HCT116 (cell line): ENCODE results near the gene ELMOD1. TPM values are rescaled to one million over a fixed set of nuclear protein-coding genes. Genes with fewer than 3 reads are reported as not detected.

Source experiments
- ATAC-seq: fragments of 200-7000 bp; cut with Tn5 transposase; 2 replicates; pipeline ENCODE4 v1.9.1; 2020; ENCODE audit warnings: mild to moderate bottlenecking, moderate library complexity
- BruUV-seq: library from RNA; stranded (reverse); fragments of 400-500 nt; replicated peaks from 2 replicates; lab custom pipeline; 2021; lab: Mats Ljungman, UMichigan
- CTCF ChIA-PET: fragments of 300-600 bp; sonication (Branson Sonifier 250); formaldehyde crosslinking; loops from one replicate; lab custom pipeline; 2021; ENCODE audit warnings: antibody characterized with exemption; lab: Charles Lee
- POLR2A ChIA-PET: fragments of 300-600, 350-600 bp; sonication (Branson Sonifier 250); formaldehyde crosslinking; loops from one replicate; lab custom pipeline; 2021; ENCODE audit warnings: antibody characterized with exemption; lab: Charles Lee
- RAD21 ChIA-PET, 2 experiments: fragments of 300-600 bp; sonication (Branson Sonifier 250); formaldehyde crosslinking; loops; one replicate each; lab custom pipeline; 2023; ENCODE audit warnings: low total read pairs in 2 of 2; ENCODE audit not compliant: uncharacterized antibody in 2 of 2, unreplicated experiment in 2 of 2, low non-redundant PET in 1 of 2; lab: Charles Lee
- DNase-seq: peaks from one replicate; pipeline ENCODE4 v3.0.0-alpha.2; 2010; ENCODE audit warnings: low read depth, low spot score
- H2AFZ ChIP-seq: fragments of 200-600 bp; shearing (Covaris generic), sonication (generic); 2 replicates; pipeline ENCODE4 v1.6.1; 2017; ENCODE audit warnings: low read depth, mixed run types, mixed read lengths, antibody characterized with exemption, low read length; ENCODE audit not compliant: poor library complexity, severe bottlenecking
- H3K27ac ChIP-seq: 2 replicates; pipeline ENCODE4 v1.5.1; 2012; ENCODE audit warnings: low read depth, low read length
- H3K27me3 ChIP-seq: fragments of 200-600 bp; sonication (generic); 2 replicates; pipeline ENCODE4 v1.6.1; 2016; ENCODE audit warnings: mixed run types, low read length, mixed read lengths; ENCODE audit not compliant: insufficient read depth
- H3K36me3 ChIP-seq, 2 experiments: fragments of 200-500 bp in 1 of 2; fragments of 200-600 bp in 1 of 2; sonication (Bioruptor generic) in 1 of 2; sonication (generic) in 1 of 2; 2 replicates each; pipeline versions ENCODE4 v1.5.1 to v1.6.1; 2014 to 2016; ENCODE audit warnings: low read length in 2 of 2, inconsistent platforms in 1 of 2, mixed read lengths in 1 of 2, mixed run types in 1 of 2; ENCODE audit not compliant: insufficient read depth in 2 of 2, control insufficient read depth in 1 of 2
- H3K4me1 ChIP-seq, 2 experiments: fragments of 200-600 bp in 1 of 2; sonication (generic) in 1 of 2; 2 replicates each; pipeline versions ENCODE4 v1.5.1 to v1.6.1; 2012 to 2017; ENCODE audit warnings: low read length in 2 of 2, inconsistent platforms in 1 of 2, mild to moderate bottlenecking in 1 of 2, mixed read lengths in 1 of 2, mixed run types in 1 of 2, moderate library complexity in 1 of 2; ENCODE audit not compliant: insufficient read depth in 2 of 2, control insufficient read depth in 1 of 2
- H3K4me2 ChIP-seq: fragments of 200-600 bp; sonication (generic); 2 replicates; pipeline ENCODE4 v1.6.1; 2017; ENCODE audit warnings: mixed run types, low read length, mixed read lengths
- H3K4me3 ChIP-seq, 2 experiments: fragments of 200-600 bp in 1 of 2; sonication (generic) in 1 of 2; replicated peaks in 1 of 2; 2 replicates each; pipeline ENCODE4 v1.5.1; 2011 to 2016; ENCODE audit warnings: low read length in 2 of 2, control low read depth in 1 of 2, low read depth in 1 of 2, mild to moderate bottlenecking in 1 of 2, mixed read lengths in 1 of 2, mixed run types in 1 of 2
- H3K79me2 ChIP-seq: fragments of 200-600 bp; sonication (generic); 2 replicates; pipeline ENCODE4 v1.6.1; 2017; ENCODE audit warnings: mild to moderate bottlenecking, mixed run types, low read length, moderate library complexity, mixed read lengths; ENCODE audit not compliant: insufficient read depth
- H3K9ac ChIP-seq: fragments of 200-600 bp; sonication (generic); 2 replicates; pipeline ENCODE4 v1.6.1; 2016; ENCODE audit warnings: low read length, mixed read lengths
- H3K9me2 ChIP-seq: fragments of 200-600 bp; sonication (generic), shearing (Covaris generic); 2 replicates; pipeline ENCODE4 v1.6.1; 2017; ENCODE audit warnings: mixed run types, mild to moderate bottlenecking, moderate library complexity; ENCODE audit not compliant: insufficient read depth
- H3K9me3 ChIP-seq, 2 experiments: fragments of 200-500 bp in 1 of 2; fragments of 200-600 bp in 1 of 2; sonication (Bioruptor generic) in 1 of 2; sonication (generic) in 1 of 2; 2 replicates each; pipeline ENCODE4 v1.6.1; 2014 to 2017; ENCODE audit warnings: low read length in 2 of 2, mixed read lengths in 2 of 2, inconsistent platforms in 1 of 2, low read depth in 1 of 2, mild to moderate bottlenecking in 1 of 2, mixed run types in 1 of 2, moderate library complexity in 1 of 2; ENCODE audit not compliant: control insufficient read depth in 1 of 2, insufficient read depth in 1 of 2
- H4K20me1 ChIP-seq: fragments of 200-600 bp; sonication (generic), shearing (Covaris generic); 2 replicates; pipeline ENCODE4 v1.6.1; 2017; ENCODE audit warnings: mixed run types, mild to moderate bottlenecking, moderate library complexity; ENCODE audit not compliant: insufficient read depth
- ATF3 ChIP-seq: IDR thresholded peaks from 2 replicates; pipeline ENCODE4 v1.6.1; 2012
- CBX3 ChIP-seq: IDR thresholded peaks from 2 replicates; pipeline ENCODE4 v1.6.1; 2012; ENCODE audit warnings: low read depth
- CEBPB ChIP-seq: IDR thresholded peaks from 2 replicates; pipeline ENCODE4 v1.6.1; 2012; ENCODE audit warnings: low read depth
- EGR1 ChIP-seq: IDR thresholded peaks from 2 replicates; pipeline ENCODE4 v1.6.1; 2012; ENCODE audit warnings: low read depth
- ELF1 ChIP-seq: IDR thresholded peaks from 2 replicates; pipeline ENCODE4 v1.6.1; 2012; ENCODE audit warnings: low read depth, borderline replicate concordance
- EZH2 ChIP-seq: fragments of 200-600 bp; sonication (generic); IDR thresholded peaks from 2 replicates; pipeline ENCODE4 v1.6.1; 2017; ENCODE audit warnings: antibody characterized with exemption, mixed run types
- EZH2phosphoT487 ChIP-seq: fragments of 200-600 bp; IDR thresholded peaks from 2 replicates; pipeline ENCODE4 v1.6.1; 2018; ENCODE audit warnings: antibody characterized with exemption, borderline replicate concordance
- FOSL1 ChIP-seq: IDR thresholded peaks from 2 replicates; pipeline ENCODE4 v1.6.1; 2012; ENCODE audit warnings: low read depth
- JUND ChIP-seq: IDR thresholded peaks from 2 replicates; pipeline ENCODE4 v1.6.1; 2012
- MAX ChIP-seq: IDR thresholded peaks from 2 replicates; pipeline ENCODE4 v1.6.1; 2012
- POLR2A ChIP-seq: IDR thresholded peaks from 2 replicates; pipeline ENCODE4 v1.7.0; 2011; ENCODE audit warnings: borderline replicate concordance; ENCODE audit not compliant: insufficient read depth, insufficient read length; ENCODE audit errors: extremely low read depth
- POLR2AphosphoS5 ChIP-seq: IDR thresholded peaks from 2 replicates; pipeline ENCODE4 v1.6.1; 2011; ENCODE audit warnings: mild to moderate bottlenecking, low read depth, low read length, moderate library complexity
- RAD21 ChIP-seq: IDR thresholded peaks from 2 replicates; pipeline ENCODE4 v1.6.1; 2012; ENCODE audit warnings: low read depth, mild to moderate bottlenecking
- REST ChIP-seq: IDR thresholded peaks from 2 replicates; pipeline ENCODE4 v1.6.1; 2012; ENCODE audit warnings: low read depth
- TCF7L2 ChIP-seq: IDR thresholded peaks from 2 replicates; pipeline ENCODE4 v1.7.0; 2011; ENCODE audit warnings: borderline replicate concordance, inconsistent platforms; ENCODE audit not compliant: insufficient read depth, insufficient read length; ENCODE audit errors: extremely low read depth
- YY1 ChIP-seq: IDR thresholded peaks from 2 replicates; pipeline ENCODE4 v1.6.1; 2011; ENCODE audit warnings: low read length, low read depth, moderate library complexity, mild to moderate bottlenecking; ENCODE audit not compliant: insufficient replicate concordance; ENCODE audit errors: extremely low read depth
- ZBTB33 ChIP-seq: IDR thresholded peaks from 2 replicates; pipeline ENCODE4 v1.6.1; 2011; ENCODE audit warnings: mild to moderate bottlenecking, low read length, moderate library complexity; ENCODE audit not compliant: insufficient replicate concordance; ENCODE audit errors: extremely low read depth
- ZFX ChIP-seq: fragments of 450-650 bp; IDR thresholded peaks from 2 replicates; pipeline ENCODE4 v1.6.1; 2017
- ZNF274 ChIP-seq: fragments of 200-500 bp; sonication (Bioruptor generic); IDR thresholded peaks from 2 replicates; pipeline ENCODE4 v1.6.1; 2014; ENCODE audit warnings: mild to moderate bottlenecking, low read depth, low read length, inconsistent platforms
- intact Hi-C: fragments of 100-400 bp; cut with micrococcal nuclease; formaldehyde crosslinking; loops from 2 replicates; pipeline ENCODE4 v1.10.0; 2022
- total RNA-seq: library from RNA; stranded (reverse); gene quantifications from one replicate; pipeline ENCODE4 v1.2.1, GENCODE V29; 2021; ENCODE audit not compliant: unreplicated experiment

Gene ELMOD1
- total RNA-seq, 1 experiment from 2014 or later = 2.9 TPM

GRCh38 chr11:107592813-107593212 is 1.9 kb downstream of the ELMOD1 start:
- no peak overlapping the region for H3K9ac ChIP-seq
- H3K9me2 ChIP-seq = no peaks in the 10 kb centered on the region
- ATAC-seq (no peak), DNase-seq (no peak)
- H3K27me3 ChIP-seq = no peaks in the 10 kb centered on the region
- no peaks in the 10 kb centered on the region for H4K20me1 ChIP-seq
- H3K36me3 ChIP-seq = no peaks in the 10 kb centered on the region
- no peaks in the 10 kb centered on the region for H3K79me2 ChIP-seq
- RAD21 ChIA-PET = no interaction called here
- CTCF ChIA-PET = no interaction called here
- no TSS peak for BruUV-seq
- TF ChIP-seq POLR2AphosphoS5 (no peak), RAD21 (no peak), FOSL1 (no peak), ZFX (no peak), REST (no peak), EZH2phosphoT487 (no peak), ELF1 (no peak), EGR1 (no peak), POLR2A (no peak), CBX3 (no peak), YY1 (no peak), MAX (no peak), ZBTB33 (no peak), JUND (no peak), TCF7L2 (no peak), ZNF274 (no peak), EZH2 (no peak), CEBPB (no peak), ATF3 (no peak)
- H3K4me2 ChIP-seq = no peak overlapping the region
- H3K9me3 ChIP-seq = no peaks in the 10 kb centered on the region; a peak in 1 of 4 replicates
- intact Hi-C loops = no loop called here
- no peak overlapping the region for H3K27ac ChIP-seq
- peaks cover 0 to 5% of the 10 kb centered on the region in 2 experiments; a peak in 1 of 4 replicates for H3K4me1 ChIP-seq
- H2AFZ ChIP-seq = no peak overlapping the region
- POLR2A ChIA-PET = no interaction called here
- H3K4me3 ChIP-seq = no peak overlapping the region
